Measurements from ENCODE around the gene NIPA2. TPM values are rescaled to one million over a fixed set of nuclear protein-coding genes. Genes with fewer than 3 reads are reported as not detected.
"Not testable (repeated sequence)": the region's sequence is repeated elsewhere in the genome, so short reads cannot be mapped to it uniquely, and the experiment has no call there.

NIPA2 gene
- total RNA-seq, 1 donor from 2014 or later, result 81.0 TPM

- H3K4me1 Mint-ChIP-seq (ENCODE audit: unreplicated experiment), result peaks cover 7% of the 10 kb centered on the region
Observed at GRCh38 chr15:22796079-22796478, 42.4 kb upstream of the NIPA2 start.

GRCh38 chr15:22799902-22800301, 38.6 kb upstream of the NIPA2 start:
- Mint-ChIP-seq H3K4me3 (ENCODE audit: unreplicated experiment) (no peak overlapping the region), H3K27me3 (ENCODE audit: unreplicated experiment) (peaks cover 1% of the 10 kb centered on the region), H3K9me3 (ENCODE audit: unreplicated experiment) (no peaks in the 10 kb centered on the region), H3K4me1 (ENCODE audit: unreplicated experiment) (peaks cover 3% of the 10 kb centered on the region), H3K27ac (ENCODE audit: unreplicated experiment) (no peak overlapping the region), H3K36me3 (ENCODE audit: low read depth, unreplicated experiment) (no peaks in the 10 kb centered on the region)
- no peak for TF ChIP-seq CTCF (IDR thresholded peaks at IDR 0.05; ENCODE audit: unreplicated experiment)
- DNase-seq (ENCODE audit: low spot score), result no peak

More at GRCh38 chr15:22796079-22796478, 42.4 kb upstream of the NIPA2 start:
- no peaks in the 10 kb centered on the region for H3K9me3 Mint-ChIP-seq (ENCODE audit: unreplicated experiment)
- H3K27ac Mint-ChIP-seq (ENCODE audit: unreplicated experiment), result no peak overlapping the region
- peaks cover 2% of the 10 kb centered on the region for H3K27me3 Mint-ChIP-seq (ENCODE audit: unreplicated experiment)
- peaks cover 11% of the 10 kb centered on the region for H3K36me3 Mint-ChIP-seq (ENCODE audit: low read depth, unreplicated experiment)
- TF ChIP-seq CTCF (IDR thresholded peaks at IDR 0.05; ENCODE audit: unreplicated experiment), result no peak
- H3K4me3 Mint-ChIP-seq (ENCODE audit: unreplicated experiment), result no peak overlapping the region
- no peak for DNase-seq (ENCODE audit: low spot score)

GRCh38 chr15:22803006-22803405, 35.5 kb upstream of the NIPA2 start:
- peak overlapping the region; percentile 53 for H3K27ac Mint-ChIP-seq (ENCODE audit: unreplicated experiment)
- not testable (repeated sequence) for H3K9me3 Mint-ChIP-seq (ENCODE audit: unreplicated experiment); H3K4me1 Mint-ChIP-seq (ENCODE audit: unreplicated experiment); DNase-seq (ENCODE audit: low spot score); H3K36me3 Mint-ChIP-seq (ENCODE audit: low read depth, unreplicated experiment); H3K27me3 Mint-ChIP-seq (ENCODE audit: unreplicated experiment); H3K4me3 Mint-ChIP-seq (ENCODE audit: unreplicated experiment)

- no peak for TF ChIP-seq CTCF (IDR thresholded peaks at IDR 0.05; ENCODE audit: unreplicated experiment)
- no peak overlapping the region for H3K27ac Mint-ChIP-seq (ENCODE audit: unreplicated experiment)
- H3K27me3 Mint-ChIP-seq (ENCODE audit: unreplicated experiment), result peaks cover 1% of the 10 kb centered on the region
- DNase-seq (ENCODE audit: low spot score), result no peak
- H3K4me3 Mint-ChIP-seq (ENCODE audit: unreplicated experiment), result no peak overlapping the region
- no peaks in the 10 kb centered on the region for H3K9me3 Mint-ChIP-seq (ENCODE audit: unreplicated experiment)
- H3K36me3 Mint-ChIP-seq (ENCODE audit: low read depth, unreplicated experiment), result no peaks in the 10 kb centered on the region
- H3K4me1 Mint-ChIP-seq (ENCODE audit: unreplicated experiment), result peaks cover 1% of the 10 kb centered on the region
Observed at GRCh38 chr15:22806156-22806555, 32.3 kb upstream of the NIPA2 start.

- Mint-ChIP-seq H3K9me3 (ENCODE audit: unreplicated experiment) (no peaks in the 10 kb centered on the region), H3K27ac (ENCODE audit: unreplicated experiment) (no peak overlapping the region), H3K4me3 (ENCODE audit: unreplicated experiment) (no peak overlapping the region), H3K36me3 (ENCODE audit: low read depth, unreplicated experiment) (no peaks in the 10 kb centered on the region), H3K4me1 (ENCODE audit: unreplicated experiment) (no peaks in the 10 kb centered on the region), H3K27me3 (ENCODE audit: unreplicated experiment) (peaks cover 1% of the 10 kb centered on the region)
- no peak for DNase-seq (ENCODE audit: low spot score)
- no peak for TF ChIP-seq CTCF (IDR thresholded peaks at IDR 0.05; ENCODE audit: unreplicated experiment)
Observed at GRCh38 chr15:22806664-22807063, 31.8 kb upstream of the NIPA2 start.

- not testable (repeated sequence) for H3K4me1 Mint-ChIP-seq (ENCODE audit: unreplicated experiment); H3K27me3 Mint-ChIP-seq (ENCODE audit: unreplicated experiment); H3K27ac Mint-ChIP-seq (ENCODE audit: unreplicated experiment); H3K9me3 Mint-ChIP-seq (ENCODE audit: unreplicated experiment); H3K36me3 Mint-ChIP-seq (ENCODE audit: low read depth, unreplicated experiment); H3K4me3 Mint-ChIP-seq (ENCODE audit: unreplicated experiment); DNase-seq (ENCODE audit: low spot score)
Observed at GRCh38 chr15:22807831-22808230, 30.6 kb upstream of the NIPA2 start.
